Tibial artery (tissue), 4 donors: ENCODE results near the gene MOB1B.

Experiments used
- DNase-seq, 2 donors: peaks; one replicate each; pipeline ENCODE4 v3.0.0-alpha.2; 2019
- H3K27ac ChIP-seq, 2 donors: fragments of 200-600 bp; sonication (generic) in 1 of 2; 1 replicate in 1 of 2; 2 replicates in 1 of 2; pipeline ENCODE4 v1.5.1; 2018 to 2019; ENCODE audit warnings: mild to moderate bottlenecking in 1 of 2
- H3K27me3 ChIP-seq, 2 donors: fragments of 200-600 bp; sonication (generic) in 1 of 2; one replicate each; pipeline versions ENCODE4 v1.5.1 to v1.6.0; 2016 to 2019
- H3K36me3 ChIP-seq, 3 donors: fragments of 200-600 bp; sonication (generic) in 2 of 3; one replicate each; pipeline ENCODE4 v1.5.1; 2016 to 2019; ENCODE audit warnings: mild to moderate bottlenecking in 2 of 3
- H3K4me1 ChIP-seq, 4 donors: fragments of 200-600 bp; sonication (generic) in 2 of 4; 1 replicate in 3 of 4; 2 replicates in 1 of 4; pipeline ENCODE4 v1.5.1; 2016 to 2019
- H3K4me3 ChIP-seq, 2 donors: fragments of 200-600 bp; sonication (generic) in 1 of 2; 1 replicate in 1 of 2; 2 replicates in 1 of 2; pipeline ENCODE4 v1.5.1; 2018 to 2019; ENCODE audit warnings: mild to moderate bottlenecking in 2 of 2
- H3K9me3 ChIP-seq, 3 donors: fragments of 200-600 bp; sonication (generic) in 1 of 3; one replicate each; pipeline ENCODE4 v1.5.1; 2016 to 2019
- CTCF ChIP-seq, 2 experiments: fragments of 200-600 bp in 1 of 2; fragments of 450-650 bp in 1 of 2; IDR thresholded peaks; one replicate each; pipeline ENCODE4 v1.5.1; 2017 to 2019; ENCODE audit warnings: antibody characterized with exemption in 2 of 2, mild to moderate bottlenecking in 1 of 2, moderate library complexity in 1 of 2
- intact Hi-C: fragments of 100-400 bp; cut with DNase I; formaldehyde crosslinking; loops from one replicate; pipeline ENCODE4 v1.15.0; 2023; ENCODE audit warnings: low total_unique reads

The MOB1B gene

GRCh38 chr4:70925899-70926635 lies 23.9 kb downstream of the MOB1B start:
- Histone ChIP-seq H3K36me3 (no peaks in the 10 kb centered on the region), H3K4me3 (no peak overlapping the region), H3K27me3 (no peaks in the 10 kb centered on the region), H3K9me3 (no peaks in the 10 kb centered on the region), H3K4me1 (peaks cover 0 to 3% (median 0%) of the 10 kb centered on the region in 4 donors), H3K27ac (no peak overlapping the region)
- intact Hi-C loops, result no loop called here
- no peak for TF ChIP-seq CTCF (IDR thresholded peaks at IDR 0.05)
- no peak for DNase-seq

- Histone ChIP-seq H3K4me1 (peaks cover 0 to 6% (median 3%) of the 10 kb centered on the region in 4 donors), H3K9me3 (no peaks in the 10 kb centered on the region), H3K27ac (no peak overlapping the region), H3K4me3 (no peak overlapping the region), H3K36me3 (no peaks in the 10 kb centered on the region), H3K27me3 (no peaks in the 10 kb centered on the region)
- intact Hi-C loops, result no loop called here
- no peak for TF ChIP-seq CTCF (IDR thresholded peaks at IDR 0.05)
- no peak for DNase-seq
These were observed 25.5 kb downstream of the MOB1B start for GRCh38 chr4:70927502-70928137.

- no peak for TF ChIP-seq CTCF (IDR thresholded peaks at IDR 0.05)
- intact Hi-C loops, result no loop called here
- no peak for DNase-seq
- H3K9me3 ChIP-seq, result no peaks in the 10 kb centered on the region
- no peaks in the 10 kb centered on the region for H3K36me3 ChIP-seq
- H3K27me3 ChIP-seq, result no peaks in the 10 kb centered on the region
- no peak overlapping the region for H3K27ac ChIP-seq
- H3K4me1 ChIP-seq, result peaks cover 0 to 6% (median 3%) of the 10 kb centered on the region in 4 donors
- no peak overlapping the region for H3K4me3 ChIP-seq
These were observed 28.5 kb downstream of the MOB1B start for GRCh38 chr4:70930530-70931256.

GRCh38 chr4:70931347-70931746 lies 29.2 kb downstream of the MOB1B start:
- no peaks in the 10 kb centered on the region for H3K9me3 ChIP-seq
- intact Hi-C loops, result no loop called here
- TF ChIP-seq CTCF (IDR thresholded peaks at IDR 0.05), result no peak
- H3K4me1 ChIP-seq, result peaks cover 0 to 6% (median 3%) of the 10 kb centered on the region in 4 donors
- no peak overlapping the region for H3K27ac ChIP-seq
- no peaks in the 10 kb centered on the region for H3K36me3 ChIP-seq
- H3K27me3 ChIP-seq, result no peaks in the 10 kb centered on the region
- no peak overlapping the region for H3K4me3 ChIP-seq
- no peak for DNase-seq

GRCh38 chr4:70932984-70933383 lies 30.8 kb downstream of the MOB1B start:
- Histone ChIP-seq H3K36me3 (no peaks in the 10 kb centered on the region), H3K27ac (no peak overlapping the region), H3K4me1 (peaks cover 0 to 6% (median 3%) of the 10 kb centered on the region in 4 donors), H3K9me3 (no peaks in the 10 kb centered on the region), H3K27me3 (no peaks in the 10 kb centered on the region), H3K4me3 (no peak overlapping the region)
- intact Hi-C loops, result no loop called here
- TF ChIP-seq CTCF (IDR thresholded peaks at IDR 0.05), result no peak
- no peak for DNase-seq
